HG02970 (cell line): ENCODE data around the gene LRRTM2.
"Not testable (repeated sequence)": the region's sequence is repeated elsewhere in the genome, so short reads cannot be mapped to it uniquely, and the experiment has no call there.

Source experiments
- ATAC-seq: cut with Tn5 transposase; IDR thresholded peaks from one replicate; pipeline ENCODE4 v1.9.1; 2021; ENCODE audit warnings: mild to moderate bottlenecking, moderate library complexity, moderate number of reproducible peaks; ENCODE audit not compliant: unreplicated experiment, low FRiP score

The LRRTM2 gene

DNA sequence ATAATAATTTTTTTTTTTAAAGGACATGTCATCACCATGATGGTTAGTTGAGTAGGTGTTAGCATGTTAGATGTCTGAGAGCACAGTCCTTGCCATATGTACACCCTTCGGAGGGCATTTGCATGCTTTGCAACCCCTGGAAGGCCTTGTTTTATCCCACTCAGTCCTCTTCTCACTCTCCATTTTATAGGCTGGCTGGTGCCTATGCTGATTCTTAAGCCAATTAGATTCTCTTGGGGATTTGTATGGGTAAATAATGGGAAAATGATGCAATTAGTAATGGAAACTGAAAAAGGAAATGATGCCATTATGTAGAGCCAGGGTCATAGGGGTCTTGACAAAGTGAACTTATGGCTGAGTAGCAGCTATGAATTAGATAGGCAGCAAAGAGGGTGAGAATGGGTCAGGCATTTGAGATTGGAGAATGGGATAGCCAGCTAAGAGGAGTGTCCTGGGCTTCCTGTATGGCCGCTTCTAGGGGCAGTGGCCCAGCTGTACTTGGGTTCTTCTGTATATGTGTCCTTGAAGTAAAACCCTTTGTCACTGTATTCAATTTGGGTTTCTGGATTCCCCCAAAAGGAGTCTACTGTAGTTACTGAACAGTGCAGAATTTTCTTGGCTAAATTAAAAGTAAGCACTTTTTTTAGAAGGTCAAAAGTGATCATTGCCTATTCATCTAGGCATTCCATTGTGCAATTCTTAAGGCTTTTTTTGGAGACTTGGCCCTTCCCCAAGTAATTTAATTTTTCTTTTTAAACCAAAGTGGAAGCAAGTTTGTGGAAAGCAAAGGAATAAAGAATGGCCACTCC is 31.6 kb downstream of the LRRTM2 start:
- no peak for ATAC-seq

DNA sequence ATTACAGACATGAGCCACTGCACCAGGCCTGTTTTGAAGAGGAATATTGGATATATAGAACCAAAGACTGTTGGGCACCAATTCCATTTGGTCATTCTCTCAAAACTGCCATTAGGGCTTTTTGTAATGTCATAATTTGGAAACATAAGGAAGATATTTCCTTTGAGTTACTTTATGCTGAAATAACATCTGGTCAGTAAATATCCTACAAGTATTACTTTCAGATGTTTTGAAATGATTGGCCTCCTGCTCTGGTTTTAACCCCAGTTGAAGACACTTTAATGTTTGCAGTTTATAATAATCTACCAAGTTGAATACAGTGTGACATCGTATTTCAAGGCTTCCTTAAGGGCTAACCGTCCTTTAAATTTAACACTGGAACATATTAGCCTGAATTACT is 33.6 kb downstream of the LRRTM2 start:
- no peak for ATAC-seq

DNA sequence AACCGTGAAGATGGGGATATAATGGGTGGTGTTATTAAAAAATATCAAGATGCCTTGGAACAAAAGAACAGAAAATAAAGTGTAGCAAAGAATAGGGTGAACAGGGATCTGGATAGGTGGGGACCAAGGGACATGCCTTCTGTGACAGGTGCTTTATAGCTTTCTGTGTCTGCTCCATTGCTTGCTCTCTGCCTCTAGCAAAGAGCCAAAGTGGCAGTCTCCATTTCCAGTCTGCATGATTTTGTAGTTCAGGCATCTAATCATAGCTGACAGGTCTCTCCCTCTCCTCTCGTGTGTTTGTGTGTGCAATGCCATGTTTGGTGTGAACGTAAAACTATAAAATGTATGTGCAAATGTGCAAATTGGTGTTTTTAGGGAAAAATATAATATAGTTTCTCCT is 35.0 kb downstream of the LRRTM2 start:
- no peak for ATAC-seq

DNA sequence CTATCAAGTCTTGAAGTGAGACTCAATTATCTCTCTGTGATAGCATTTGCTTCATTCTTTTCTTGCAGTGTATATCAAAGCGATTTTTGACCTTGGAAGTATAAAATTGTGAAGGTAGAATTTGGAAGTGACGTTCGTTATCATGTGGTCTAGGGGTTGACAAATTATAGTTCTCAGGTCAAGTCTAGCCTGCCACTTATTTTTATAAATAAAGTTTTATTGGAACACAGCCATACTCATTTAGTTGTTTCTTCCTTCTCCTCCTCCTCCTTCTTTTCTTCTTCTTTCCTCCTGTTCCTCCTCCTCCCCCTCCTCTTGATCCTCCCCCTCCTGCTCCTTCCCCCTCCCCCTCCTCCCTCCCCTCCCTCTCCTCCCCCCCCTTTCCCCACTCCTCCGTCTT is 38.0 kb downstream of the LRRTM2 start:
- no peak for ATAC-seq

DNA sequence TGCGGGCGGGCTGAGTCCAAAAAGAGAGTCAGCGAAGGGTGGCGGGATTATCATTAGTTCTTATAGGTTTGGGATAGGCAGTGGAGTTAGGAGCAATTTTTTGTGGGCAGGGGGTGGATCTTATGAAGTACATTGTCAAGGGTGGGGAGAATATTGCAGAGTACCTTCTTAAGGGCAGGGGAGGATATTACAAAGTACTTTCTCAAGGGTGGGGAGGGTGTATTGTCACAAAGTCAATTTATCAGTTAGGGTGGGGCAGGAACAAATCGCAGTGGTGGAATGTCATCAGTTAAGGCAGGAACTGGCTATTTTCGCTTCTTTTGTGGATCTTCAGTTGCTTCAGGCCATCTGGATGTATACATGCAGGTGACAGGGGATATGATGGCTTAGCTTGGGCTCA is 40.3 kb downstream of the LRRTM2 start:
- not testable (repeated sequence) for ATAC-seq

DNA sequence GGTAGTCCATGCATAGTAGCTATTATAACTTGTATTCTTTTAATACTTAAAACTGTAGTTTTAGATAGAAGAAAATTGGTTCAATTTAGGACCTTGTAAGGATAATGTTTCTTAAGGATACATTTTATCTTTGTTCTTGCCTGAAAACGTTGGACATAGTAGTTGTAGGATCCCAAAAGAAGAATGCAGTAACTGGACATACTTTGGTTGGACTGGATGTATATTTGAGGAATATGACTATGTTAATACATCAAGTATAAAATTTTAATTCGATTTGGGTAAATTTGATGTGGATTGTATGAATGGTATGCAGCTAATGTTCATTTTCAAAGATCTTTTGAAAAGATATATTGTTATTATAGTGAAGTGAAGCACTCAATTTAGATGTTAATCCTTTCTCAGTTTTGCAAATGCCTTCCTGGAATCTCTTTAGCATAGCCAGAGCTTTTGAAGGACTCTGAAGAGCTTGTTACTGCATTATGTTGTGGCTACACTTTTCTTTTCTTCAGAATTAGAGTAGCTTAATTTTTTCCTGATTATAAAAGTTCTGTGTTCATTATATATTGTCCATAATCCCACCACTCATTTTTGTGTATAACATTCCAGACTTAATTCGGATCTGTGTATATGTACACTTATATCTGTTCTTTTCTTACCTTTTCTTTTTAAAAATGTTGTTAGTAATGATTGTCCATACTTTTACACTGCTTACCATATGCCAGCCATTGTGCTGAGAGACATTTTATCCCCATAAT is 41.2 kb downstream of the LRRTM2 start:
- ATAC-seq, result no peak

DNA sequence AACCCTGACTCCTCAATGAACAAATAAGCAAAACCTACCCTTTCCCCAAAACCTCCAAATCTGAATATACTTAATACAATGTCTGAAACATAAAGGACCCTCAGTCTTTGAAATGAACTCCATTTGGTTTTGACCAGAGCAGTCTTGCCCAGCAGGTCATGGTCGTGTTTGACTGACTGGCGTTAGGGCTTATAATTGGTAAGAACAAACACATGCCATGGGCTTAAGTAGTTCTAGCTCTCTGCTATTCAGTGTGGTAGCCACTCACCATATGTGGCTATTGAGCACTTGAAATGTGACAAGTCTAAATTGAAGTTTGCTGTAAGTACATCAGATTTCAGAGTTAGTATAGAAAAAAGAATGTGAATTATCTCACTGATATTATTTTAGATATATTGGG is 42.1 kb downstream of the LRRTM2 start:
- ATAC-seq, result no peak

DNA sequence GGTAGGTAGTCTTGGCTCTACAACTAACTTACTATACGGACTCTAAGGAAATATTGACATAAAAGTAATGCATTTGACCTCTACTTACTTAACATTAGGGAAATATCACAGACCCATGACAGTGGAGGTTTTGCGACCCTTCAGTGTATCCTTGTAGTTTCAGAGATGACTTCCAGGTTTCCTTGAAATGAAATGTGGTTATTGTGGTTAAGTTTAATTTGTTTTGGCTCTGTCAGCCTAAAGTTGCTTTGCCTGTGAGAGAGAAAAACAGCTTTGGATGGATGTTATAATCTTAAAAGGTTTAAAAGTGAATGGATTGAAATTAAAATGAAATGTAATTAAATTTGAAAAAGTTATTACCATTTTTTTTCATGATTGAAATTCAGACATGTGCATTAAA is 42.9 kb downstream of the LRRTM2 start:
- no peak for ATAC-seq

DNA sequence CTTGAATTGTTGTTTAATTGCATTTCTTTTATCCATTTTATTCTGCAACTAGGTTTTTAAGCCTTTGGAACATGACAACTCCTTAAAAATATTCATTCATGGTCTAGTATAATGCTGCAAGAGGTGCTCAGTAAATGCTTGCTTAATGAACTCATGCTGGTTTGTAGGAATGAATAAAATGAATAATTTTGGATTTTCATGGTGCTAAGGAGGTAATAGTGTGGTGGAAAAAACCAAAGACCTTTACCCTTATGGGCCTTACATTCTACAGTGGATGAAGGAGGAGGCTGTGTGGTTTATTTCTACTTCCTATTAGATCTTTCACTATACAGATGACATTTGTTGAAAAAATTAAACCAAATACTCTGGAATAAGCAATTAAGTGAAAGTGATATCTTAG is 43.4 kb downstream of the LRRTM2 start:
- no peak for ATAC-seq

DNA sequence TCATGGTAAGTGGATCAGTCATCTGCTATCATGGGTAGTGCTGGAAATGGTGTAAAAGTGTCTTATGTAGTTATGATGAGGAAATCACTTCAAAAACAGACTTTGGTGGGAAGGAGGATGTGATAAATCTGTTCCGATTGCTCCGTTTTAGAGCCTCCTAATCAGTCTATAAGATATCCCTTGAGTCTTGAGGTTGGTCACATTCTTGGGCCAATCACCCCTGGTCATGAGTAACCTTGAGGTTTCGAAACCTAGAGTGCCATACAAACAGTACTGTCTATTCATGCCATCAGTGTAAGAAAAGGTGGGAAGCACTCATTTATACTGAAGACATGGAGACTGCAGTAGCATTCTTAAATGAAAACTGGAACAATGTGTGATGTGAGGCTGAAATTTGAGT is 45.8 kb downstream of the LRRTM2 start:
- ATAC-seq, result no peak

DNA sequence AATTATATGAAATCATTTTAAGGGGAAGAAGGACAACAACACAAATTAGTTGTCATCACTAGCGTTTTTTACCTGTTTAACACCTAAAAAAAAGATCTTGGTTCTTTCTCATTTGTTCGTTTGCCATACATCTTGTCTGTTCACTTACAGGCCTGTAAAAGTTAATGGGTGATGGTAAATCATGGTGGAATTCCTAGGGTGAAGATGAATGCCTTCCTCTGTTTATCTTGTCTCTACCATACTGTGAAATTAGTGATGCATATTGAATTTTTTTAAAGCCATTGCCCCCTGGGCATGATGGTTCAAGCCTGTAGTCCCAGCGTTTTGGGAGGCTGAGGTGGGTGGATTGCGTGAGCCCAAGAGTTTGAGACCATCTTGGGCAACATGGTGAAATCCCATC is 46.6 kb downstream of the LRRTM2 start:
- ATAC-seq, result no peak

DNA sequence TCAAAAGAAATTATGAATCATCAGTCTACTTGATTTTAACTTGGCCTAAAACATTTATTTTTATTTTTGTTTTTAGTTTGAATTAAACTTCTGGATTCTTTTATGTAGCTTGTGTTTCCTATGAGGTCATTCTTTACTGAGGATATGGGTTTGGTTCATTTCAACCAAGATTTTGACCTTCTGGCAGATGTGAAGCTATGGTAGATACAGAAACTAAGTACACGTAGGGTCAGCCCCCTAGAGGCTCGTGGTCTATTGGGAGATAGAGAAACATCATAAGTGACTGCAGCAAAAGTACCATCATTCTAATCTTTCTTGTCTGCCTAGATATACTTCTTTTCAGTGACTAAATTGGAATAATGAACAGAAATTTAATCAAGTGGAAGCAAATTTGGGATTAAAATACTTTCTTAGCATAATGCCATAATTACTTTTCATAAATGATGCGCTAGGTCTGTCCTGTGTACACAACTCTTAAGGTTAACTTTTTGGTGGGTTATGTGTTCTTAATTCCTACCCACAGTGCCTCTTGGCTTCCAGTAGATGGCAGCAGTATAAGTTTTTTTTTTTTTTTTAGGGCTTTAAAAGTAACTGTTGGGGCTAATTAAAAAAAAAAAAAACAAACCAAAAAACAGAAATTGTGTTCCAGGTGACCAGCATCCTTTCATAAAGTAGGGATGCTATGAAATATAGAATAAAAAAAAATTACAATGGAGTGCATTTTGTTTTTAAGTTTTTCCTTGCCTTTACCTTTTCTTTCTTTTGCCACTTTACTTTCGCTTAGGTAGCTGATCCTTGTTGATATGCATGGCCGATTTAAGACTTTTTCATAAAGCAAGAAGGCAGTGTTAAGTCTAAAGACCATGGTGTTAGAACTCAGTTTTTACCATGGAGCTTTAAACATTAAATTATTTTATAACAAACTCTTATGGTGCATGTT is 49.9 kb downstream of the LRRTM2 start:
- no peak for ATAC-seq

DNA sequence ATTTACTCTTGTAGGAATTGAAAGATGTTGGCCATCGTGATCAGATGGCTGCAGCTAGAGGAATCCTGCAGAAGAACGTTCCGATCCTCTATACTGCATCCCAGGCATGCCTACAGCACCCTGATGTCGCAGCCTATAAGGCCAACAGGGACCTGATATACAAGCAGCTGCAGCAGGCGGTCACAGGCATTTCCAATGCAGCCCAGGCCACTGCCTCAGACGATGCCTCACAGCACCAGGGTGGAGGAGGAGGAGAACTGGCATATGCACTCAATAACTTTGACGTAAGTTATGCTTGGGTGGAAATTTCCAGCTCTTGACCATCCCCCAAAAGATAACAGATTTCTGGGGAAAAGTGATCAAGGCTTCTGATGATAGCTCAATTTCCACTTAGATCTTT is 50.6 kb downstream of the LRRTM2 start:
- ATAC-seq, result no peak

DNA sequence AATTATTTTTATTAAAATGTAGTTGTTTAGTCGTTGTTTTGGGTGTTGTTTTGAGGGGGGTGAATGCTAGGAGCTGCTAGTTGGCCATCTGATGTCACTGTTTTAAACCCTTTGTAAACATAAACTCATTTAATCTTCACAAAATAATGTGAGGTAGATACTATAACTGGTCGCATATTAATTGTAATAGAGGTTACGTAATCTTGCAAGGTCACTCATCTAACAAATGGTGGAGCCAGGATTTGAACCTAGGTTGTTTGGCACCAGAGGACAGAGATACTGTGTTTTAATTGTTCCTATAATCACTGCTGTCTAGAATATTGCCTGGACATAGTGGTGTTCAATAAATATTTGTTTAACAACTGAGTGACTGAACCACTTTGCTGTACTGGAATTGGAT is 54.4 kb downstream of the LRRTM2 start:
- no peak for ATAC-seq

DNA sequence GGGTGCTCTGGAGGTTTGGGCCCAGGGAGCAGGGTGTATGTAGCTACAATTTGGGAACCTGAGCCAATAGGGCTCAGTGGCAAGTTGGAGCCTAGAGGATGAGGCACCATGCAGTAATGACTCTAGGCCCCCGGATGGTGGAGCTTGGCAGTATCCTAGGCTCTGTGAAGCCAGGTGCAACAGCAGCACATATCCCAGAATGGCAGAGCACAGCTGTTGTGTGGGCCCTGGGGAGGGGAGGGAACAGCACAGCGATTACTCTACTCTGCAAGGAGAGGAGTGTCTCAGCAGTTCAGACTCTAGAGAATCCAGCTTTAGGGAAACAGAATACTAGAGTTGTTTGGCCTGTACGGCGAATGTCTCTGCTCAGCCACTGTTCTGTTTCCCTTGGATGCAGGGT is 56.1 kb downstream of the LRRTM2 start:
- no peak for ATAC-seq
